Panc1 (cell line): Measurements from ENCODE around the gene GFM1.

ENCODE experiments used
- CTCF ChIP-seq: fragments of 450-650 bp; IDR thresholded peaks from 2 replicates; pipeline ENCODE4 v1.5.1; 2017; ENCODE audit warnings: mild to moderate bottlenecking
- POLR2AphosphoS5 ChIP-seq: IDR thresholded peaks from 2 replicates; pipeline ENCODE4 v1.6.1; 2012; ENCODE audit warnings: mild to moderate bottlenecking, low read depth, low read length, moderate library complexity
- REST ChIP-seq, 2 experiments: IDR thresholded peaks; 2 replicates each; pipeline ENCODE4 v1.6.1; 2011 to 2012; ENCODE audit warnings: low read depth in 2 of 2, control low read depth in 1 of 2, low read length in 1 of 2, mild to moderate bottlenecking in 1 of 2, moderate library complexity in 1 of 2; ENCODE audit not compliant: insufficient read depth in 1 of 2
- SIN3A ChIP-seq: IDR thresholded peaks from 2 replicates; pipeline ENCODE4 v1.6.1; 2012; ENCODE audit warnings: low read depth, mild to moderate bottlenecking, low read length, moderate library complexity, borderline replicate concordance; ENCODE audit not compliant: insufficient read depth
- TCF7L2 ChIP-seq: IDR thresholded peaks from 2 replicates; pipeline ENCODE4 v1.6.1; 2011; ENCODE audit warnings: mild to moderate bottlenecking, low read depth, low read length, inconsistent platforms

- no peak for TF ChIP-seq CTCF
- no peak for TF ChIP-seq POLR2AphosphoS5
- no peak for TF ChIP-seq REST (IDR thresholded peaks at IDR 0.05; ENCODE audit: insufficient read depth in 1 of 2, low read depth in 2 of 2, low read length in 1 of 2)
- no peak for TF ChIP-seq SIN3A
- TF ChIP-seq TCF7L2, result no peak
Observed at GRCh38 chr3:158660711-158661110, 16.4 kb downstream of the GFM1 start.
